ENCODE results near the gene RAB39A.

Gene RAB39A

DNA sequence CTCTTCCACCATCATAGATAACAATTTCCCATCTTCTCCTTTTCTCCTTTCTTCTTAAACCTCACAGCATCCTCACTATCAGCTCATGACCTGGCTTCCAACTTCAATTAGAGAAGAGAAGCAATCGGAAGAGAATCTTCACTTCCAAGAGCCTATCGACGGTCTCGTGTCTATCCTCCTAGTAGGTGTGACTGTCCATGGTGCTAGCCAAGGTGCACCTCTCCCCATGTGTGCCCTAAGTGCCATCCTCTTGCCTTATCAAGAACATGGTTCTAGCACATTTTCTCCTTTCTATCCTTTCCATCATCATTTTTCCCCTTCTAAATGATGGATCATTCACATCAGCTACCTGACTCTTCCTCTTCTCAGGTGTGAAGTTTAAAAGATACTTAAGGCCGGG, 75.4 kb downstream of the RAB39A start:
- no peak for DNase-seq (ENCODE audit: low spot score)
- in situ Hi-C loops (cut with MboI; ENCODE audit: low pct_unique_long_range_greater_than_20kb, low sequenced_read_pairs, unreplicated experiment), result no loop called here
- TF ChIP-seq, protein P1, sequence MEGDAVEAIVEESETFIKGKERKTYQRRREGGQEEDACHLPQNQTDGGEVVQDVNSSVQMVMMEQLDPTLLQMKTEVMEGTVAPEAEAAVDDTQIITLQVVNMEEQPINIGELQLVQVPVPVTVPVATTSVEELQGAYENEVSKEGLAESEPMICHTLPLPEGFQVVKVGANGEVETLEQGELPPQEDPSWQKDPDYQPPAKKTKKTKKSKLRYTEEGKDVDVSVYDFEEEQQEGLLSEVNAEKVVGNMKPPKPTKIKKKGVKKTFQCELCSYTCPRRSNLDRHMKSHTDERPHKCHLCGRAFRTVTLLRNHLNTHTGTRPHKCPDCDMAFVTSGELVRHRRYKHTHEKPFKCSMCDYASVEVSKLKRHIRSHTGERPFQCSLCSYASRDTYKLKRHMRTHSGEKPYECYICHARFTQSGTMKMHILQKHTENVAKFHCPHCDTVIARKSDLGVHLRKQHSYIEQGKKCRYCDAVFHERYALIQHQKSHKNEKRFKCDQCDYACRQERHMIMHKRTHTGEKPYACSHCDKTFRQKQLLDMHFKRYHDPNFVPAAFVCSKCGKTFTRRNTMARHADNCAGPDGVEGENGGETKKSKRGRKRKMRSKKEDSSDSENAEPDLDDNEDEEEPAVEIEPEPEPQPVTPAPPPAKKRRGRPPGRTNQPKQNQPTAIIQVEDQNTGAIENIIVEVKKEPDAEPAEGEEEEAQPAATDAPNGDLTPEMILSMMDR (IDR thresholded peaks at IDR 0.05; ENCODE audit: extremely low read depth, insufficient read depth, missing control alignments), result no peak

DNA sequence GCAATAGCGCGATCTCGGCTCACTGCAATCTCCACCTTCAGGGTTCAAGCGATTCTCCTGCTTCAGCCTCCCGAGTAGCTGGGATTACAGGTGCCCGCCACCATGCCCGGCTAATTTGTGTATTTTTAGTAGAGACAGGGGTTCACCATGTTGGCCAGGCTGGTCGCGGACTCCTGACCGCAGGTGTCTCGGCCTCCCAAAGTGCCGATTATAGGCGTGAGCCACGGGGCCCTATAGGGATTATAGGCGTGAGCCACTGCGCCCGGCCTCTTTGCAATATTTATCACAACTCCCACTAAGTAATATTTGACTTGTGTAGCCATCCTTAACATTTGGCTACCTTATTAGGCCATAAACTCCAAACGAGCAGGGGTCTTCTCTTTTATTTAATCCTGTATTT, 79.6 kb downstream of the RAB39A start:
- DNase-seq (ENCODE audit: low spot score), result no peak
- TF ChIP-seq, protein P1 (IDR thresholded peaks at IDR 0.05; ENCODE audit: extremely low read depth, insufficient read depth, missing control alignments), result no peak
- in situ Hi-C loops (cut with MboI; ENCODE audit: low pct_unique_long_range_greater_than_20kb, low sequenced_read_pairs, unreplicated experiment), result no loop called here

DNA sequence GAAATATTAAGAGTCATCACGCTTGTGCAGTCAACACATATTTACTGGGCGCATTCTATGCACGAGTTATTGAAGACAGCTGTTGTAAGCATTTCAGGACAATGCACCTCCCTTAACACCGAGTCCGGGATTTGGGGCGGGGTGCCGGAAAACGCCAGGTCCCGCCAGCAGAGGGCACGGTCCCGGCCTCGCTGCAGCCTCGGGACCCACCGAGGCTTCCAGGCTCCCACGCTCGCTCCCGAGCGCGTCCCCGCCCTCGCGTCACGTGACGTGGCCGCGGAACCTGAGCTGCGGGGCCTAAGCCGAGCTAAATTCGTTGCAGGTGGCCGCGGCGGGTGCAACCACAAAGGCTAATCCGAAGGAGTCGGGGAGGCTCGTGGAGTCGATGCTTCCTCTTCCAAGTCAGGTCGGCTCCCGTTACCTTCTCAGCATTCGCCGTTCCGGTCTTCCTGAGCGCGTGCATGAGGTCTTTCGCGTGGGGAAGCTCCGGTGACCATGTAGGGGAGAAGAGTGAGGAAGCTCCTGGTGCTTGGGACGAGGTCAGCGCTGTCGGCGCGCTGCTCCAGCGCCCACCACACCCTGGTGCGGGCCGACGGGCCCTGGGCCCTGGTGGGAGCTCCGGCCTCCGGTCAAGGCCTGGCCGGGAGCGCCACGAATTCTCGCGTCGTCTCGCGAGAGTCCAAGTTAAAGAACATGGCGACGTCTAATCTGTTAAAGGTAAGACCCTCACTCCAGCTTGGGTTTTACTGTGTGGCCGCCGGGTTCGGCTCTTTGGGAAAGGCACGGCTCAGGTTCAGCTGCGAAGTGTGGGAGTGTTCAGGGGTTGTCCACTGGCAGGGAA, 80.6 kb downstream of the RAB39A start, which contains the start of gene CUL5:
TSS of gene CUL5 (plus strand) at position 243 of the 841 bp plus-strand sequence. CDS start at position 694, 451 bp downstream.
- DNase-seq (ENCODE audit: low spot score), result peak; percentile 89
- in situ Hi-C loops (cut with MboI; ENCODE audit: low pct_unique_long_range_greater_than_20kb, low sequenced_read_pairs, unreplicated experiment), result no loop called here
- TF ChIP-seq, protein P1 (IDR thresholded peaks at IDR 0.05; ENCODE audit: extremely low read depth, insufficient read depth, missing control alignments), result peak; percentile 87

DNA sequence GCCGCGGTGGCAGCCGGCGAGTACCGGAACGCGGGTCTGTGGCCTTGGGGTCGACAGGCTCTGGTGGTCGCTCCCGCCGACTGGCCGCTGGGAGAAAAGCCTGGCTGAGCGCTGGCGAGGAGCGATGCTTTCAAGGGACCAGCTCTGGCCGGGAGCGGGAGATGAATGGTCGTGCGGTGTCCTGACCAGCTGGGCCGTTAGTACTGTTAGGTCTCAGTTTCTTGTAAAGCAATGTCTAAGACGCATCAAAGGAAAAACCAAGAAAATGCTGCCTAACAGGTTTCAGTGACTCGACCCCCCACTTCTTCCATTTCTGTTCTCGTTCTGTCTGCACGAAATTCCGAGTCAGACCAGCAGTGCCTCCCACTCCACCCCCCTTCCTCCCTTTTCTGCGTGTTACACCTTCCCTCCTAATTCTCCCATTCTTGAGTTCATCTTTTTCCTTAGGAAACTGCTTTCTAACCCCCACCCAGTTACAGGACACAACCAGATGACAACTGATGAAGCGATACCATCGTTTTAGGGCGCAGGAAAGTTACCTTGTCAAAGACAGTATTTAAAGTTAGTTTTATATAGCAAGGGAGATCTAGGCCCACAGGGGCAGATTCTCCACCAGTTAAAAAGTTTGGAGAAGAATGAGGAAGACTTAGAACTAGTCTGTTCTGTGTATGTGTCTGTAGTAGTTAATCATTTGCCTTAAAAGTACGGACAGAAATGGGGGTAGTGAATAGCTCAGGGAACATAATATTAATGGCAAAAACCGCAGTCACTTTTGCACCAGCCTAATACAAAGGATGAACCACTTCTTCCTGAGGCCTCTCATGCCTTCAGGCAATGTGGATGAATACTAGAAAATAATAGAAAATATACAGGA, 81.5 kb downstream of the RAB39A start:
- in situ Hi-C loops (cut with MboI; ENCODE audit: low pct_unique_long_range_greater_than_20kb, low sequenced_read_pairs, unreplicated experiment), result no loop called here
- TF ChIP-seq, protein P1 (IDR thresholded peaks at IDR 0.05; ENCODE audit: extremely low read depth, insufficient read depth, missing control alignments), result no peak
- no peak for DNase-seq (ENCODE audit: low spot score)

DNA sequence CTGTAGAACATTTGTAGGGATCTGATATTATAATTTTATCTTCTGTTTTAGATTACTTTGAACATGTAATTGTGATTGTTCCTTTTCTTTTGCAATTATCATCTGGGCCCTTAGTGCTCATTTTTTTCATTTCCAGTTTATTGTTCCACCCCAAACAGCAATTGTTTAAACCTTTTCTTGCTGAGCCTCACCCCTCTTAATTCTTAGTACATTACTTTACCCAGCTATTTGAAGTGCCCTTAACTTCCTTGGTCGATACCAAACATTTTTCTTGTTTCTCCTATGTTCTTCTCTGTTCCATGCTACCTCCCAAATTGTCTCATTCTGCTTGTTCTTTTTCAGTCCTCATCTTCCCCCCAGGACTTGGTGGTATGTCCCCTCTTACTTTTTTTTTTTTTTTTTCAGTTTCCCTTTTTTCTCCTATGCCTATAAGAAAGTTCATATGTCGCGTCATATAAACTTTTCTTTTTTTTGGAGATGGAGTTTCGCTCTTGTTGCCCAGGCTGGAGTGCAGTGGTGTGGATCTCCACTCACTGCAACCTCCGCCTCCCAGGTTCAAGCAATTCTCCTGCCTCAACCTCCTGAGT, 84.0 kb downstream of the RAB39A start:
- DNase-seq (ENCODE audit: low spot score), result no peak

More for the DNA sequence above, 84.0 kb downstream of the RAB39A start:
- in situ Hi-C loops (cut with MboI; ENCODE audit: low pct_unique_long_range_greater_than_20kb, low sequenced_read_pairs, unreplicated experiment), result no loop called here
- TF ChIP-seq, protein P1 (IDR thresholded peaks at IDR 0.05; ENCODE audit: extremely low read depth, insufficient read depth, missing control alignments), result no peak

Measured in GM13977 (cell line).